ENCODE measurements around the gene CNOT6. TPM values are rescaled to one million over a fixed set of nuclear protein-coding genes. Genes with fewer than 3 reads are reported as not detected.
A peak's percentile ranks its signal among the peaks of the same experiment; 100 is the strongest.
"Not testable (repeated sequence)": the region's sequence is repeated elsewhere in the genome, so short reads cannot be mapped to it uniquely, and the experiment has no call there.

The CNOT6 gene
- total RNA-seq, 1 donor from 2014 or later: 26.6 TPM

- DNase-seq (ENCODE audit: low read depth): no peak
- H3K4me3 ChIP-seq (ENCODE audit: low read depth, low read length): no peak overlapping the region
- FAIRE-seq: no peak
- H3K27me3 ChIP-seq (ENCODE audit: control insufficient read depth, insufficient read depth, low read length): no peaks in the 10 kb centered on the region
- H3K36me3 ChIP-seq (ENCODE audit: control insufficient read depth, insufficient read depth, low read length): no peaks in the 10 kb centered on the region
- TF ChIP-seq, protein P1, sequence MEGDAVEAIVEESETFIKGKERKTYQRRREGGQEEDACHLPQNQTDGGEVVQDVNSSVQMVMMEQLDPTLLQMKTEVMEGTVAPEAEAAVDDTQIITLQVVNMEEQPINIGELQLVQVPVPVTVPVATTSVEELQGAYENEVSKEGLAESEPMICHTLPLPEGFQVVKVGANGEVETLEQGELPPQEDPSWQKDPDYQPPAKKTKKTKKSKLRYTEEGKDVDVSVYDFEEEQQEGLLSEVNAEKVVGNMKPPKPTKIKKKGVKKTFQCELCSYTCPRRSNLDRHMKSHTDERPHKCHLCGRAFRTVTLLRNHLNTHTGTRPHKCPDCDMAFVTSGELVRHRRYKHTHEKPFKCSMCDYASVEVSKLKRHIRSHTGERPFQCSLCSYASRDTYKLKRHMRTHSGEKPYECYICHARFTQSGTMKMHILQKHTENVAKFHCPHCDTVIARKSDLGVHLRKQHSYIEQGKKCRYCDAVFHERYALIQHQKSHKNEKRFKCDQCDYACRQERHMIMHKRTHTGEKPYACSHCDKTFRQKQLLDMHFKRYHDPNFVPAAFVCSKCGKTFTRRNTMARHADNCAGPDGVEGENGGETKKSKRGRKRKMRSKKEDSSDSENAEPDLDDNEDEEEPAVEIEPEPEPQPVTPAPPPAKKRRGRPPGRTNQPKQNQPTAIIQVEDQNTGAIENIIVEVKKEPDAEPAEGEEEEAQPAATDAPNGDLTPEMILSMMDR (IDR thresholded peaks at IDR 0.05; ENCODE audit: insufficient read depth, low read length, severe bottlenecking): no peak
Measured at GRCh38 chr5:180474569-180474968, 19.6 kb upstream of the CNOT6 start.

- H3K4me3 ChIP-seq (ENCODE audit: low read depth, low read length); H3K36me3 ChIP-seq (ENCODE audit: control insufficient read depth, insufficient read depth, low read length); FAIRE-seq; DNase-seq (ENCODE audit: low read depth); H3K27me3 ChIP-seq (ENCODE audit: control insufficient read depth, insufficient read depth, low read length): not testable (repeated sequence)
Measured at GRCh38 chr5:180475969-180476524, 18.1 kb upstream of the CNOT6 start.

DNA sequence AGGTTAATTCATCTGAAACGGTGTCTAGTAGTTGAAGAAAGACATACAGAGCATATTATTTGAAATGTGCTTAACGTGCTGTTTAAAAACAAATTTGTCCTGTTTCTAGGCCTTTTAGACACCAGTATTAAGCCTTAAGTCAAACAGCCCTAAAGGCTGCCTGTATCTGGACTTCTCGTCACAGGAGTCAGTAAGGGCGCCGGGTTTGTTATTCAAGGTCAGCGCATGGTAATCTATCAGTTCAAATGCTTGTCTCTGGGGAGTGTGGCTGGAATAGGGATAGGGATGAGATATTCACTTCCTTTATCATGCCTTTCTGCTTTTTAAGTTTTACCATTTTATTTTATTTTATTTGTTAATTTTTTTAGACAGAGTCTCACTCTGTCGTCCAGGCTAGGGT lies 9.4 kb upstream of the CNOT6 start:
- Histone ChIP-seq H3K36me3 (ENCODE audit: control insufficient read depth, insufficient read depth, low read length) (no peaks in the 10 kb centered on the region), H3K4me3 (ENCODE audit: low read depth, low read length) (no peak overlapping the region), H3K27me3 (ENCODE audit: control insufficient read depth, insufficient read depth, low read length) (no peaks in the 10 kb centered on the region)
- DNase-seq (ENCODE audit: low read depth): no peak
- TF ChIP-seq, protein P1 (IDR thresholded peaks at IDR 0.05; ENCODE audit: insufficient read depth, low read length, severe bottlenecking): no peak
- no peak for FAIRE-seq

DNA sequence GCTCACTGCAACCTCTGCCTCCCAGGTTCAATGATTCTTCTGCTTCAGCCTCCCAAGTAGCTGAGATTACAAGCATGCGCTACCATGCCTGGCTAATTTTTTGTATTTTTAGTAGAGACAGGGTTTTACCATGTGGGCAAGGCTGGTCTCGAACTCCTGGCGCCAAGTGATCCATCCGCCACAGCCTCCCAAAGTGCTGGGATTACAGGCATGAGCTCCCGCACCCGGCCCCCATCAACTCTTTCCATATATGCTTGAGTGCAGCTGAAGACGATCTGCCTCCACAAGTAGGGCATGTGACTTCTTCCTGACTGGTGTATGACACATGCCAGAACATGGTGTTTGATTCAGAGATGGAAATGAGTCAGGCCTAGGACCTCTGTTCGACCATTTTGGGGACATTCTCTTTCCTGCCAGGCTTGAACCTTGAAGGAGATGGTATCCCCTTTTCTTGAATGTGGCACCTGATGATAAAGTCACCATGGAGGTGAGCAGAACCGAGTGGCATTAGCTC lies 7.5 kb upstream of the CNOT6 start:
- DNase-seq (ENCODE audit: low read depth): peak; percentile 49
- TF ChIP-seq, protein P1 (IDR thresholded peaks at IDR 0.05; ENCODE audit: insufficient read depth, low read length, severe bottlenecking): no peak
- Histone ChIP-seq H3K36me3 (ENCODE audit: control insufficient read depth, insufficient read depth, low read length) (no peaks in the 10 kb centered on the region), H3K4me3 (ENCODE audit: low read depth, low read length) (no peak overlapping the region), H3K27me3 (ENCODE audit: control insufficient read depth, insufficient read depth, low read length) (no peaks in the 10 kb centered on the region)
- no peak for FAIRE-seq

- H3K36me3 ChIP-seq (ENCODE audit: control insufficient read depth, insufficient read depth, low read length): no peaks in the 10 kb centered on the region
- DNase-seq (ENCODE audit: low read depth) (no peak), FAIRE-seq (no peak)
- TF ChIP-seq, protein P1 (IDR thresholded peaks at IDR 0.05; ENCODE audit: insufficient read depth, low read length, severe bottlenecking): no peak
- no peak overlapping the region for H3K4me3 ChIP-seq (ENCODE audit: low read depth, low read length)
- H3K27me3 ChIP-seq (ENCODE audit: control insufficient read depth, insufficient read depth, low read length): no peaks in the 10 kb centered on the region
Measured at GRCh38 chr5:180487556-180487955, 6.6 kb upstream of the CNOT6 start.

DNA sequence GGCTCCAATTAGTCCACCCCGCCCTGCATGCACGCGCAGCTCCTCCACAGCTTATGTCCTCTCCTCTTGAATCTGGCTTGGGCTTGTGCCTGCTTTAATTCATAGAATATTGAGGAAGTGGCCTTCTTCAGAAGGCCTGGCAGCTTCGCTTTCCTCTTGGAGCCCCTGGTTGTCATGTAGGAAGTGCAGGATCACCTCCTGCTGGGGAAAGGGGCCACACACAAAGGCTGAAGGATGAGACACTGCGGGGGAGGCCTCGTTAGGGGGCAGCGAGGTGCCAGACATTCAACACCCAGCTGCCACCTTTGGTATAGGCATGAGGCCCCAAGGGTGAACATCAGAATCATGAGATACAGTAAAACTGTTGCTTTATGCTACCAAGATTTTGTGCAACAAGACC lies 2.7 kb upstream of the CNOT6 start:
- TF ChIP-seq, protein P1 (IDR thresholded peaks at IDR 0.05; ENCODE audit: insufficient read depth, low read length, severe bottlenecking): no peak
- no peak overlapping the region for H3K4me3 ChIP-seq (ENCODE audit: low read depth, low read length)
- FAIRE-seq: no peak
- no peaks in the 10 kb centered on the region for H3K27me3 ChIP-seq (ENCODE audit: control insufficient read depth, insufficient read depth, low read length)
- no peak for DNase-seq (ENCODE audit: low read depth)
- peaks cover 2% of the 10 kb centered on the region for H3K36me3 ChIP-seq (ENCODE audit: control insufficient read depth, insufficient read depth, low read length)
